Fibroblast of the conjunctiva (primary cell): ENCODE measurements around the gene WWOX.
A peak's percentile ranks its signal among the peaks of the same experiment; 100 is the strongest.

ENCODE experiments used
- DNase-seq: peaks from one replicate; pipeline ENCODE4 v3.0.0-alpha.2; 2010; ENCODE audit warnings: low read depth

Gene WWOX

DNA sequence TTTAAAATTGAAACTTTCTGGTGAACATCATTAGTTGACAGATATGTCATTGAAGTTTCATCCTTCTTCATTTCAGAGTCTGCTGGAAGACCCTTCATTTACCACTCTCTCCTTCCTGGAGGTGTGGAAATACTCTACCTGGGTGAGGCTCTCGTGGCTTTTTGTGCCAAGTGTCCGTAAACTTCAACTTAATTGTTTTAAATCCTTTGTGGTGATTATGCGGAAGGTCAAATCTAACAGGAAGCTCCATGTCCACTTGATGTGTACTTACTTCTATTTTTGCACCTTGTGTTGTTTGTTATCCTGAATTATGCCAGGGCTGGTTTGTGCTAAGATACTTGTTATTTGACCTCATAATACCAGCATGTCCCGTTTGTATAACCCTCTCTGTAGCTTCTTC, 129.2 kb downstream of the WWOX start:
- no peak for DNase-seq

DNA sequence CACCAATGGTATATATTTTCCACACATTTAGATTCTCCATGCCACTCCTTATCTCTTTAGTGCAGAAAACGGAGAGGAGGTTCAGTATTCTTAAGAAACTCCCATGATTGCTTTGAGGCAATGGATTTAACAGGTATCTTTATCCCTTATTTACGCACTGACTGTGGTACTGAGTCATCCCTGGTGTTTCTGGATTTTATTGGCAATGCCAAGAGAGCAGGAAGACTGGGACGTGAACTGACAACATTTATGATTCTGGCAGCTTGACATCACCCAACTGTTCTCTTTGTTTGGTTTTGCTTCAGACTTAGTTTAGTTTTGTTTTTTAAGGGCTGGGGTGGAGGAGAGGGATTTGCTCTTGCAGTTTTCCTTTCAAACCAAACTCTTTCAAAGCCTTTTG, 131.4 kb downstream of the WWOX start:
- DNase-seq = no peak

DNA sequence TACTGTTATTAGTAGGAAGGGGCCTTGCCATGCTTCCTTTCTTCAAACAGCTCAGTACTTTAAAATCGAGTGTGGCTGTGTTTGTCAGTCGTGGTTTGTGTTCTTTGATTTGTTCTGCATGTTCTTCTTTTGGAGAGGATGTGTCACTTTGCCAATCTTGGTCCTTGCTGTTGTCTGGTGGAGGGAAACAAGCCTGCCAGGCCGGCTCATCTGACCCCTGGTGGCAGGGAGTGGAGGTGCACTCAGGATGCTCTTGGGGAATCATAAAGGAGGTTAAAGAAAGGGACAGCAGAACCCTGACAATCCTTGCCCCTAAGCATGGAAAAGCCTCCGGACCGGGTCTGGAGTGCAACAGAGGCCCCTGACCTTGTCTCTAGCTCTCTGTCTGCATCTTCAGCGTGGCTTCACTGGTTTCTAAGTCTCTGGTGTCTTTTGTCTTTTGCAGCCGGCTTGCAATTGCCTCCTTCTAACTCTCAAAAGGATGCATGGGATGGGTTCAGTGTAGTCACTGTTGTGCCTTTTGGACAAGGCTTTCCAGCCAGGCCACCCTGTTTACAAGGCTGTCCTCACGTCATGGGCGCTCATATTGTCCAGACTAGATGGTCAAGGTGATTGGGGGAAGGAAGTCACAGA, 135.8 kb downstream of the WWOX start:
- DNase-seq = peak; percentile 53

DNA sequence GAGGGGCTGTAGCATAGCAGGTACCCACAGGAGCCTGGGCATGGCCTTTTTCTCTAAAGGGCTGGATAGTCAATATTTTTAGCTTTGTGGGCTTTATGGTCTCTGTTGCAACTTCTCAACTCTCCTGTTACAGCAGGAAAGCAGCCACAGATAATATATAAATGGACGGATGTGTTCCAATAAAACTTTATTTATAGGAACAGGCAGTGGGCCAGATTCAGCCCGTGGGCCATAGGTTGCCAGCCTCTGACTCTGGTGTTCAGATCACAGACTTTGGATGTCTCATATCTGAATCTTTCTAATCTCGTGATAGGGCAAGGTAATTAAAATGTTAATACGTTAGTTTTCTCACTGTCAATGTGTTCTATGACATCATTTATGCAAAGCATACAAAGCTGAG, 136.4 kb downstream of the WWOX start:
- DNase-seq = no peak

DNA sequence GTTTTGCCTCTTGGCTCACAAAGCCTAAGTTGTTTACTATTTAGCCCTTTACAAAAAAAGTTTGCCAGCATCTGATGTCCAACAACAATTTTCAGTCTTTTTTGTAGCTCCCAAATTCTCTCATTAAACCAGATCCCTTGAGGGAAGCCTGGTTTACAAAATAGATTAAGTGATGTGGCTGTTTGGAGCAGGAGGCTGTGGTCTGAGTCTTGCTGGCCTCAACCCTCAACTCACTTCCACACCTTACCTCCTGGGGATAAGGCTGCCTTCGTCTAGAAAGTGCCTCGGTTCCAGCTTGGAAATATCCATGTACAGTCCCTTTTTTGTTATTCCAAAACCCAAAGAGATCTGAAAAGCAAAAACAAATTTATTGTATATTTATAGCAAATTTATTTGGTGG, 138.4 kb downstream of the WWOX start:
- DNase-seq = no peak

DNA sequence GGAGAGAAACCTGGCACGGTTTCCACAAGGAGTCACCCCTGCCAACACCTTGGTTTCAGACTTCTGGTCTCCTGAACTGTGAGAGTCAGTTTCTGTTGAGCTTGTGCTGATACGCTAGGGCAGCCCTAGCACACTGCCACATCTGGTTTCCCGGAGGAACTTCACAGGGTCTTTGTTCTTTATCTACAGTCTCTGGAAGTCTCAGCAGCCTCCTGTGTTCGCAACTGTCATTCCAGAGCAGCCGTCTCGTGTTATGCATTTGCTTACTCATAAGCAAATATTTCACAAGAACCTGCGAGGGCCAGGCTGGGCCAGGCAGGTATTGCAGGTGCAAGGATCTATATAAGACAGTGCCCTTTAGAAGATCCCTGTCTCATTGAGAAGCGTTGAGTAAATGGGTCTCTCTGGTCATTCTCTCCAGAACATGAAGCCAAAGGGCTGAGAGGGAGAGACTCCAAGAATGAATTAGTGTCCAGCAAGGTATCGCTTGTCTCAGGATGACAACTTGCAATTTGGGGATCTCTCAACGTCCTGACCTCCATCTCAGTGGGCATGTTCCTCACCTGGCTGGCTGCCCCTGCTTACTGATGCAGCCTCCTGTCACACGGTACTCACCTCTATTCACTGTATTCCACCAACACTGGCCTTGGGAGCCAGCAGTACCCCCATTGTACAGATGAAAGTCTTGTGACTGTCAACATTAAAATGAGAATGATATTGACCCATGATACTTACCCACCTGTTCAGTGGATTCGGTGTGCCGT, 141.2 kb downstream of the WWOX start:
- DNase-seq = no peak

DNA sequence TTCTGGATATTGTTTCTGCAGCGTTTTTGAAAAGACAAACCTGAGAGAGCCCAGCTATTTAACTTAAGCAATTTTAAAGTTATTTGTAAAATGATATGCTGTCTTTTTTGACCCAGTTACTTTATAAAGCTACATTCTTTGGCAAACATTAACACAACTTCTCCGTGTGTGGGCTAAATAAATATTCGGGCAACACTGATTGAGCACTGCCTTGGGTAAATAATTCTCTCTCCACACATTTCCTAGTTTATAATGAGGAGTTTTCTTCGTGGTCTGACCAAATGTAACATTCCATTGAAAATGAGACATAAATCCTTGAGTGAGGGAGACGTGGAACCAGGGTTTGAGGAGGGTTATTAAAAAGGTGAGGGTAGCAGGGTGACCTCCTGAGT, 142.8 kb downstream of the WWOX start:
- no peak for DNase-seq

DNA sequence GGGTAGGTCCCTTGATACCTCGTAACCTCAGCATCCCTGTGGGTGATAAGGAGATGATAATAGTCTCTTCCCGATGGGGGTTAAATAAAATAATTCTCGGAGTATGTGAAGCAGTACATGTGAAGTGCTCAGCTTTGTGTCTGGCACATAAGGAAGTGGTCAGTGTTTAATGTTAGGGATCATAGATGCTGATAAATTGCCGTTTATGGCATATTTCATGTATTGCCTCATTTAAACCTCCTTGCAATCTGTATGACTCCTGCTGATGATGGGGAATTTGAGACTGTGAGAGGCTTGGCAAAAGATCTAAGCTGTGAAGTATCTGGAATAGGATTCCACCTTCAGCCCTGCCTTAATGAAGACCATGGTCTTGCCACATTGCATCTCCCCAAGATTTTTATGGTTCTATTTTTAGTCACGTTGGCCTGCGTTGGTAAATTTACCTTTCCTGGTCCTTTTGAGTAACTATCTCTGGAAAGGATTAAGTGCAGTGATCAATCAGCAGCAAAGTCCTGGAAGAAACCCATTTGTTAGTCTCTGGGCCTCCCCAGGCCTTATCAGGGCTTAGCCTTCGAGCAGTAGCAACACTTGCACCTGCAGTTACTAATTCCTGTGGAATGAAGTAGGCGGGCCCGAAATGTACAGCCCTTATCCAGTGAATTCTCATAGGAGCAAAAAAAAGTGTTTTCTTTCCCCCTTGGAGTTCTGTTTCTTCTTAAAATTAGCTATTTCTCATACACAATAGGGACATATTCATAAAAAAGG, 144.9 kb downstream of the WWOX start:
- no peak for DNase-seq

DNA sequence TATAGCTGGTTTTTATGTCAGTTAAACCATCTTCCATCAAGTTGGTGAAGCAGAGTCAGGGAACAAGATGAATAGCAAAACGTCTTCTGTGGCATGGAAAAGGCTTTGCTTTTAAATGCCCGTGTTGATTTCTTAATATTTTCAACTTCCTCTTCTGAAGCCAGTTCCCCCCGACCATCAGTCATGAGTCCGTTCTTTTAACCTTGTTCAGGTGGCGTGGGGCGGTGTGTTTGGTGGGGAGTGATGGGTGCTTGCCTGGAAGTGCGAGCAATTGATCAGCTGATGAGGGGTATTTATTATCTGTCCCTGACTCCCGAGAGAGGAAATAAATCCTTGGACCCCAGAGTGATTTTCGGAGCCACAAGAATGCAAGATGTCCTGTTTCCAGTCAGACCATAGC, 147.1 kb downstream of the WWOX start:
- DNase-seq = no peak

DNA sequence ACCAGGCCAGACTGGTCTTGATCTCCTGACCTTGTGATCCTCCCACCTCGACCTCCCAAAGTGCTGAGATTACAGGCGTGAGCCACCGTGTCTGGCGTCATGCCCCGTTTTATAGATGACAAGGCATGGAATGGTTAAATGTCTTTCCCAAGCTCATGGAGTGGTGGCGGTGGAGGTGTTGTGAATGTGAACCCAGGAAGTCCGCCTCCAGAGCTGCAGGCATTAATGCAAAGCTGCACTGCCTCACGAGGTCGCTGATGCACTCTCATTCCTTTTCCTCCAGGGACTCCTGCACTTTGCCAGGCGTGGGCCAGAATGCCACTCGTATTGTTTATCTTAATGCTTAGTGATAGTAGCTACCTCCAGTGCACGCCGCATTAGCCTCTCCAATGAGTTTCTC, 149.6 kb downstream of the WWOX start:
- no peak for DNase-seq

DNA sequence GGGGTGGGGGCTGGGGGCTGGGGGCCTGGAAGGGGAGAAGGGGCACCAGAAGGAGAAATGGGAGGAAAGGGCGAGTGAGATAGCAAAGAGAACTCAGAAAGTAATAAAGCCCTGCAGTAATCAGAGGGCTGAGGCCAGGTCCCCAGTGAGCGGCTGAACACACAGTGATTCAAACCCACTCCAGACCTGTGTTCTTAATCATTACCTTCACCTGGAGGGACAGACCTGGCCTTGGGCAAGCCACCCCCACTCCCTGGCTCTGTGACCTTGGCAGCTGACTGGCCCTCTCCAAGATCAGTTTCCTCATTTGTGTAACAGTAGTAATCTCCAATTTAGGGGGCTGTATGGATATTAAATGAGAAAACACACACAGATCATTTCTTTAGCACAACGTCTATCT, 150.4 kb downstream of the WWOX start:
- DNase-seq = no peak

DNA sequence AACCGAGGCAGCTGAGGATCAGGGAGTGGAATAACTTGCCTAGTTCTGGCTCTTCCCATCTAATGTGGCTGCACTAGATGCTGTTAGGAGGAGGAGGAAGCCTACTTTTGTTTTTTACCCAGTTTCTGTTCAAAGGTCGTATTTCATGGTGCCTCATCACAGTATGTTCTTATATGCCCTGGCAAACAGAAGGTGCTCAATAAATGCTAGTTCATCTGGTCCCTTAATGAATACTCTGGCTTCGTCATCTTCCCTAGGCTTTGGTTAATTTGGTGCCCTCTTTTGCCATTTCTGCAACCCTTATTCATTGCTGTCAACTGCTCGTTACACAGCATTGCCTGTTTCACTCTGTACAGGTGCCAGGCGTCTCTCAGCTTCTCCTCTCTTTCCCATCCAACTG, 151.7 kb downstream of the WWOX start:
- no peak for DNase-seq

DNA sequence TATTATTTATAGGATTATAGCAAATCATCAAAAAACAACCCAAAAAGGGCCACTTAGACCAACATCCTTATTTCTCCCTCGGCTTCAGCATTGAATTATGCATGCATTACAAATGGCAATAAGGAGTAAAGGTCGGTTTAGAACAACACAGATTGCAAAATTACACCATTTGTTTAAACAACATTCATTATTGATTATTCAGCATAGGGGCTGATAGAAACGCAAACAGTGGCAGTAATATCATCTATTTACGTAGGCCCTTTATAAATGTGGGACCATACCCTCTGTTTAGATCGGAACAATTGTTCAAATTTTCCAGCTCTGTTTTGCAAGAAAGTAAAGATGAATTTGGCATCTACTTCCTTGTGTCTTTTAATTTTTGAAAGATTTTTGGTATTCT, 153.3 kb downstream of the WWOX start:
- no peak for DNase-seq

DNA sequence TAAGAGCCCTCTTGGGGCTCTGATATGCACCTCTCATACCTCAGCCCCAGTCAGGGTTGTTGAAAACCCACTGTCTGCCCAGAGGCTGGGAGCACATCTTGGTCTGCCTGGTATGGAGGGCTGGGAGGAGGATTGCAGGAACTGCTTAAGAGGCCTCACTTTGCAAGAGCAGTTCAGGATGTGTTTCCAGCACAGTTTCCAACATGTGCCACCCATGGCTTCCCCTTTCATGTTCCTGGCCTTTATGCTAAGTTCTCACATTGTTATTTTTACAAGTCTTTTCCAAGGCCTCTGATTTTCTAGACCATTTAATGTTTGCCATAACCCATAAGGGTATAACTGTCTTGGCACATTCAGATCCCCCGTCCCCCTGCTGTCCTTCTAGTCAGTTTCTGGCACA, 155.4 kb downstream of the WWOX start:
- no peak for DNase-seq

DNA sequence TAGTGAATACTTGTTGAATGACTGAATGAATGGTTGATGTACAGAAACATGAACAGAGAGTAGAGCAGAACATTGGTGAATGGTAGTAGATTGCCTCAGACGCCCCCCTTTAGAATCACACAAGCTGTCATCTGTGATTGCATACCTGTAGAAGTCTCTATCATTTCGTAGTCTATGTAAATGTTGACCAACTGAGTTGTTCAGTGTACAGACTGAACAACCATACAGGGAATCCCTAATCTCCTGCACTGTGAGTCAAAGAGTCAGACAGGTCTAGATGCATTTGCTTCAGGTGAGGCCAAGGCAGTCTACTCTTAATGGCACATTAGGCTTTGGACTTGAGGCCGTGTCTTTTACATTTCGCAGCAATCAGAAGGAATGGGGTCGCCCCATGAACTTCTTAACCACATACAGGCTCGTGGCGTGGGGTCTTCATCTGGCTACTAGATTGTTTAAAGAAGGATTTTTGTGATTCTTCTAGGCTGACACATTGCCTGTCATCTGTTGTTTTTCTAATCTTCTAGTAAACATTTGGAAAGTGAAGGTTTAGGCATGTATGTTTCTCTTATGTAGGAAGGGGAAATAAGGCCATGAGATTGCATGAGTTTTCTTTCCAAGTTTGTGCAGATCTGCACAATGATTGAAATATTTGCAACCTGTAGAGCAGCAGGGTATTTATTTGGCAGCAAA, 157.4 kb downstream of the WWOX start:
- DNase-seq = no peak

DNA sequence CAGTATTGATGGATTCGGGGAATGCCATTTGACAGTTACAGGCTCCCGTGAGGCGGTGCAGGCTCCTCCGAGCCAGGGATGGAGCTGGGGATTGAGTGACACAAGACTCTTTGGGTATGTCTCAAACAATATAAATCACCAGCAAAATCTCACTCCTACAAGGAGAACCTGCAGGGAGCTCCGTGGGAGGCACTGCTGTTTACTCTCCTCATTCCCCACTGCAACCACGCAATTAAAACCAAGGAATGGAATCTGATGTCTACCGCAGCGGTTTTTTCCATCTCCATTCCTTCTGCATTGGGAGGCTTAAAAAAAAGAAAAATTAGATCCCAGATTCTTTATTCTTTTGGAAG, 157.9 kb downstream of the WWOX start:
- no peak for DNase-seq

DNA sequence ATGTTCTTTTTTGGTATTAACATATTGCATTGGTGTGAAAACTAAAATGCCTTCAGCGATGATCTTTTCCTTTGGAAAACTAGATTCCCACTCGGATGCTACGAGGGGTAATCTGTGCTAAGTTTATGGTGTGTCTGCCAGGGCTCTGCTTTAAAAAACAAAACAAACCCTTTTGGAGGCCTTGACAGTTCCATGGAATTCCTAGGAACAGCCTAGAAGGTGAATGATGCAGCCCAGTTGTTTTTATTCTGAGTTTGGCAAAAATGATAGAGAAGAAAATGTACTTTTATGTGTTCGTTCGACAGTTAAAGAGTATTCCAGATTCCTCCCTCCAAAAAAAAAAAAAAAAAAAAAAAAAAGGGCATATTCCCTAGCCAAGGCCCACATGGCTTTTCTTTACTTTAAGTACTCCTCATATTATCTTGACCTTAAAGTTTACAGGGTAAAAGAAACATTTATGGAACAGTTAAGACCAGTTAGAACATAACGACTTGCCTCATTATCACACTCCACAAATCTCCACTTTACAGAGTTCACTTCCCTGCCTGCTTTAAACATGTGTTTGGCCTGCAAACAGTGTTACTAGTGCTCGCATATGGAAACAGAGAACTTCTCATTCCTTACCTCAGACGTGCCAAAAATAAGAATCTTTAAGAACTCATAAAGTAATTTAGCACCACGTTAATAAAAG, 159.1 kb downstream of the WWOX start:
- no peak for DNase-seq

DNA sequence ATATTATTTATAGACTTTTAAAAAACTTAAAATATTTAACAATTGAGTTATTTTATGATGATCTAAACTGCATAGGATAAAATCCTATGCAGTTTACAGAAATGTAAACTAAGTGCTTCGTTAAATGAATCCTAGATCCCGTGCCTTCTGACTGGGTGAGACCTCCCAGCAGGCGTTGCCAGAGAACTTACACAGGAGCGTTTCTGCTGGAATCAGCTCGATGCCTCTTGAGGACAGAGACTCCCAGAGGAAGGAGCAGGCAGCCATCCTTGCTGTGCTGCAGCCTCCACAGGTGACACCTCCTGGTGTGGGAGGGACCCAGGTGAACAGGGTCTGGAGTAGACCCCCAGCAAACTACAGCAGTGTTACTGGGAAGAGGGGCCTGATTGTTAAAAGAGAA, 160.4 kb downstream of the WWOX start:
- no peak for DNase-seq

DNA sequence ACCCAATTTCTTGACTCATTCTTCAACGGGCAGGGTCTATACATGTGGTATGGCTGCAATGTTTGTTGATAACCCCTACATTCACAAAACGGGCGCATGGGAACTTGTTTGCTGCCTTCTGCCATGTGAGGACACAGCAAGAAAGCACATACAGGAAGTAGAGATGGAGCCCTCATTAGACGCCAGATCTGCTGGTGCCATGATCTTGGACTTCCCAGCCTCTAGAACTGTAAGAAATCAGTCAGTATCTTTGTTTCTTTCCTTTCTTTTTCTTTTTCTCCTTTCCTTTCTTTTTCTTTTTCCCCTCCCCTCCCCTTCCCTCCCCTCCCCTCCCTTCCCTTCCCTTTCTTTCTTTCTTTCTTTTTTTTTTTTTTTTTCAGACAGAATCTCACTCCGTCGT, 165.2 kb downstream of the WWOX start:
- no peak for DNase-seq

DNA sequence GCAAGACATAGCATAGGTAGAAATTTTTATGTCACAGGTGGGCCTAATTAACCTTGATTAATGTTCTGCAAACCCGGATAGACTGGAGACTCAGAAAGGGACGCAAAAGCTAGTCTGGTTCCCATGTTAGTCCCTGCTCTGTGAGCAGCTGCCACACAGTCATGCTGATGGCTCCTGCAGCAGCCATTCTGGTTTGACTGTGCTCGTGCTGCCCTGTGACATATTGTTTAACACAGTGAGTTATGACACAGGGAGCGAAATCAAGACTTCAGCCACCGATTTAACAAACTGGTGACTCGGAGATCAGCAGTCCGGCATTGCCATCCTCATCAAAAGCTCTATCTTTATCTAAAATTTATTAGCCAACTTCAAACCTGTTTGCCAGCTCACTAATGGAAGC, 169.8 kb downstream of the WWOX start:
- DNase-seq = no peak

DNA sequence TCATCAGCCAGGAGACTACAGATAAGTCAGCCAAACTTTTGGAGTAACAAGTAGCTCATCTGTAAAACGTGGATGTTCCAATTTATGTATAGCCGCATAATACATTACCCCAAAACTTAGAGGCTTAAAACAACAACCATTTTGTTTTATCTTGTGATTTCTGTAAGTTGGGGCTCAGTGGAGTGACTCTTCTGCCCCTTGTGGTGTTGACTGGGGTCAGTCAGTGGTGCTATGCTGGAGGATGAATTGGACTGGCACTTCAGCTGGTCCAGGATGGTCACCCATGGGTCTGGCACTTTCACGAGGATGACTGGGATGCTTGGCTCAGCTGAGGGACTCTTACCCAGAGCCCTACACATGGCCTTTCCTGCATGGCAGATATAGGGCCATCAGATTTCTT, 172.5 kb downstream of the WWOX start:
- DNase-seq = no peak

DNA sequence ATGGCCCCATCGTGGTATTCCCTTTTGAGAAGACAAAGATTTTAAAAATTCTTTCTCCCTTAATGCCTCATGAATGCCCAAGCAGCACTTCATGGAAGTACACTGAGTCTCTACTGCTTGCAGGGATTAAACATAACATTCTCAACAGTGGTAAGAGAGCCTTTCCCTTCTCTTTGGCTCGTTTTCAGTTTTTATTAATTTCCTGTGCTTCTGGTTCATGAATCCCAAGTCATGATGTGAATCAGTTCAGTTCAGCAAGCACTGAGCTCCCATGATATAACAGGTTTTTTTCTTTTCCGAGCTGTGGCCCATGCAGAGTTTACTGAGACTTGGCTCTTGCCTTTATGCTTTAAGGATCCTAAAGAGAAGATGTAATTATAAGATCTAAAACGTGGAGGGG, 175.3 kb downstream of the WWOX start:
- DNase-seq = no peak
